ENCODE results near the gene C5. TPM values are rescaled to one million over a fixed set of nuclear protein-coding genes. Genes with fewer than 3 reads are reported as not detected.
"Not testable (repeated sequence)": the region's sequence is repeated elsewhere in the genome, so short reads cannot be mapped to it uniquely, and the experiment has no call there.

C5 gene
- total RNA-seq, 4 donors from 2014 or later = 3.2 to 13.2 (median 6.8) TPM

DNA sequence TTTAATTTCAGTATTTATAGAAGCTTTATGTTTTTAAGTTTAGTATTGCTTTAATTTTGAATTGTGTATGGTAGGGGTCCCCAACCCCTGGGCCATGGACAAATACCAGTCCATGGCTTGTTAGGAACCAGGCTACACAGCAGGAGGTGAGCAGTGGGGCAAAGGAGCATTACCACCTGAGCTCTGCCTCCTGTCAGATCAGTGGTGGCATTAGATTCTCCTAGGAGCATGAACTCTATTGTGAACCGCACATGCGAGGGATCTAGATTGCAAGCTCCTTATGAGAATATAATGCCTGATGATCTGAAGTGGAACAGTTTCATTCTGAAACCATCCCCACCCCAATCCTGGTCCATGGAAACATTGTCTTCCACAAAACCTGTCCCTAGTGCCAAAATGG lies 1.9 kb downstream of the C5 start:
- Histone ChIP-seq H3K27me3 (no peaks in the 10 kb centered on the region), H3K4me3 (no peak overlapping the region), H3K4me1 (no peaks in the 10 kb centered on the region), H3K27ac (no peak overlapping the region), H3K9me3 (no peaks in the 10 kb centered on the region), H3K36me3 (no peaks in the 10 kb centered on the region)
- TF ChIP-seq EP300 (IDR thresholded peaks at IDR 0.05) = no peak
- TF ChIP-seq, protein P1, sequence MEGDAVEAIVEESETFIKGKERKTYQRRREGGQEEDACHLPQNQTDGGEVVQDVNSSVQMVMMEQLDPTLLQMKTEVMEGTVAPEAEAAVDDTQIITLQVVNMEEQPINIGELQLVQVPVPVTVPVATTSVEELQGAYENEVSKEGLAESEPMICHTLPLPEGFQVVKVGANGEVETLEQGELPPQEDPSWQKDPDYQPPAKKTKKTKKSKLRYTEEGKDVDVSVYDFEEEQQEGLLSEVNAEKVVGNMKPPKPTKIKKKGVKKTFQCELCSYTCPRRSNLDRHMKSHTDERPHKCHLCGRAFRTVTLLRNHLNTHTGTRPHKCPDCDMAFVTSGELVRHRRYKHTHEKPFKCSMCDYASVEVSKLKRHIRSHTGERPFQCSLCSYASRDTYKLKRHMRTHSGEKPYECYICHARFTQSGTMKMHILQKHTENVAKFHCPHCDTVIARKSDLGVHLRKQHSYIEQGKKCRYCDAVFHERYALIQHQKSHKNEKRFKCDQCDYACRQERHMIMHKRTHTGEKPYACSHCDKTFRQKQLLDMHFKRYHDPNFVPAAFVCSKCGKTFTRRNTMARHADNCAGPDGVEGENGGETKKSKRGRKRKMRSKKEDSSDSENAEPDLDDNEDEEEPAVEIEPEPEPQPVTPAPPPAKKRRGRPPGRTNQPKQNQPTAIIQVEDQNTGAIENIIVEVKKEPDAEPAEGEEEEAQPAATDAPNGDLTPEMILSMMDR (IDR thresholded peaks at IDR 0.05) = no peak
- TF ChIP-seq POLR2A (IDR thresholded peaks at IDR 0.05) = no peak
- no peak for TF ChIP-seq POLR2AphosphoS5 (IDR thresholded peaks at IDR 0.05)
- no peak for DNase-seq (ENCODE audit: low spot score in 2 of 2)
- 96% methylated on average over 2 of the region's 2 CpGs for WGBS

DNA sequence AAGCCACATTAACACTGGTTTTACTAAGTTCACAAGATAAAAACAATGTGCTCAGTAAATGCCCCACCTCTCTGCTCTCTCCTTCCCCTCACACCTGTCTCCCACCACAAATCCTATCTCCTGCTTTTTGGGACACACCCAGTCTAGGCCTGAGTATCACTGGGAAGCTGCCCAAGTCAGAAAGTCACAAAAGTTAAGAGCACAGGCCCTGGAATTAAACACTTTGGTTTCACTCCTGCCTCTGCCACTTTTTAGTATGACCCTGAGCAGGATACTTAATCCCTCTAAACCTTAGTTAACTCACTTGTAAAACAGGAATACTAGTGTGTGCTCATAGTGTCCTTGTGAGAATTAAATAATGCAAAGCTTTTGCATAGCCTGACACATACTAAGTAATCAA lies 11.3 kb downstream of the C5 start:
- H3K27ac ChIP-seq = no peak overlapping the region
- no peaks in the 10 kb centered on the region for H3K36me3 ChIP-seq
- peaks cover 3% of the 10 kb centered on the region for H3K4me1 ChIP-seq
- DNase-seq (ENCODE audit: low spot score in 2 of 2) = no peak
- TF ChIP-seq POLR2AphosphoS5 (IDR thresholded peaks at IDR 0.05) (no peak), POLR2A (IDR thresholded peaks at IDR 0.05) (no peak), EP300 (IDR thresholded peaks at IDR 0.05) (no peak)
- TF ChIP-seq, protein P1 (IDR thresholded peaks at IDR 0.05) = no peak
- H3K9me3 ChIP-seq = no peaks in the 10 kb centered on the region
- no peak overlapping the region for H3K4me3 ChIP-seq
- H3K27me3 ChIP-seq = no peaks in the 10 kb centered on the region

DNA sequence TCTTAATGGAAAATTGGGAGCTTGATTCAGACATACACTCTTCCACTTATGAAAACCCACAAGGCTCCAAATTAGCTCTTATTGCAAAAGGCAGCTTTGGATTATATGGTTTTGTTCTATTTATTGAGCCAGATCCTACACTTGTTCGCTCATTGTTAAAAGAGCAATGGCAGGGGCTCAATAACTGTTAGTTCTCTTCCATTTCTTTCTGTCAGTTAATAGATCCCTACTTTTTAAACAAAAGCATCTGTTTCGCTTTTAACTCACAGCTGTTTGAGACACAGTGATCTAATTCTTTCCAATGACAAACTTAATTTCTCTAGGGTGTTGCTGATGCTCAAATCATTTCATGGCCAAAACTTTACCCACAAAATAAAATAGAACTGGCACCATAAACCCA lies 11.7 kb downstream of the C5 start:
- Histone ChIP-seq H3K9me3 (no peaks in the 10 kb centered on the region), H3K27ac (no peak overlapping the region), H3K36me3 (no peaks in the 10 kb centered on the region), H3K27me3 (no peaks in the 10 kb centered on the region), H3K4me3 (no peak overlapping the region), H3K4me1 (peaks cover 3% of the 10 kb centered on the region)
- WGBS = 74% methylated on average over 2 of the region's 2 CpGs
- no peak for DNase-seq (ENCODE audit: low spot score in 2 of 2)
- no peak for TF ChIP-seq POLR2AphosphoS5 (IDR thresholded peaks at IDR 0.05)
- no peak for TF ChIP-seq EP300 (IDR thresholded peaks at IDR 0.05)
- TF ChIP-seq, protein P1 (IDR thresholded peaks at IDR 0.05) = no peak
- TF ChIP-seq POLR2A (IDR thresholded peaks at IDR 0.05) = no peak

DNA sequence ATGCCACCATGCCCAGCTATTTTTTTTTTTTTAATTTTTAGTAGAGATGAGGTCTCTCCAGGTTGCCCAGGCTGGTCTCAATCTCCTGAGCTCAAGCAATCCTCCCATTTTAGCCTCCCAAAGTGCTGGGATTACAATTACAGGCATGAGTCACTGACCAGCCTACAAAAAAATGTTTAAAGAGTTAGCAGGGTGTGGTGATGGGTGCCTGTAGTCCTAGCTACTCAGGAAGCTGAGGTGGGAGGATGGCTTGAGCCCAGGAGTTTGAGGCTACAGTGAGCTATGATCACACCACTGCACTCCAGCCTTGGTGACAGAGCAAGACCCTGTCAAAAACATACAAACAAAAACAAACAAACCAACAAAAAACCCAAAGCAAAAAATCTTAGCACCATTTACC lies 14.4 kb downstream of the C5 start:
- H3K4me3 ChIP-seq; H3K36me3 ChIP-seq; H3K27ac ChIP-seq; DNase-seq (ENCODE audit: low spot score in 2 of 2); H3K27me3 ChIP-seq; H3K4me1 ChIP-seq; H3K9me3 ChIP-seq: not testable (repeated sequence)

DNA sequence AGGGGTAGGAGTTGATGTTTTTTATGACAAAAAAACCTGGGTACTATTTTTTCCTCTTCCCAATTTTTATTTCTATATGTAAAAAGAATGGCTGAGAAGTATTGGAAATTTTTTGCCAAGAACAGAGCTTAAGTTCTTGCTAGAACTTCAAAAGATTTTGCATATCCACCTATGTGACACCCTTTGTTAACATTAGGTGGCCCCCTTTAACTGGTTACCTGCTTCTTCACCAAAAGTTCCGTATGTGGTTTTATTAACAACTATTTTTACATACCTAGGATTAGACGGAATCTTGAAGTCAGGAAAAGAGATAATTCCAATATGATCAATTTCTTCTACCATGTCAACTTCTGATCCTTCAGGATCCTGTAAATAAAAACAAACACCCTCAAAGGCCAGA lies 15.5 kb downstream of the C5 start:
- Histone ChIP-seq H3K9me3 (no peaks in the 10 kb centered on the region), H3K27me3 (no peaks in the 10 kb centered on the region), H3K36me3 (no peaks in the 10 kb centered on the region), H3K27ac (no peak overlapping the region), H3K4me1 (peaks cover 3% of the 10 kb centered on the region), H3K4me3 (no peak overlapping the region)
- no peak for DNase-seq (ENCODE audit: low spot score in 2 of 2)
- WGBS = 85% methylated on average over 2 of the region's 2 CpGs
- TF ChIP-seq POLR2AphosphoS5 (IDR thresholded peaks at IDR 0.05) = no peak
- TF ChIP-seq, protein P1 (IDR thresholded peaks at IDR 0.05) = no peak
- TF ChIP-seq POLR2A (IDR thresholded peaks at IDR 0.05) = no peak
- TF ChIP-seq EP300 (IDR thresholded peaks at IDR 0.05) = no peak

DNA sequence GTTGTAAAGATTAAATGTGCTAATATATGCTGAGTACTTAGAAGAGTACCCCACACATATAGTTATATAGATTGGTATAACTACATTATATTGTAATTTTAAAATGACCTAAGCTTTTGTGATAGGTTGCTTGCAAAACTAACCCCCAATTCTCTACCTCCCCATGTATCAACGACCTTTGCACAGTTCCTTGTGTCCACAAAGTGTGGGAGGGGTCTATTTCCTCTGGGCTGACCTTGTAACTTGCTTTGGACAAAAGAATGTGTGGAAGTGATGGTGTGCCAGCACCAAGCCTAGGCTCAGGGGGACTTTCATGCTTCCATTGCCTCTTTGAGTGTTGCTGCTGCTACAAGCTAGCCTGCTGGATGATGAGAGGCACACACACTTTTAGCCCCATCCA lies 20.6 kb downstream of the C5 start:
- Histone ChIP-seq H3K9me3 (no peaks in the 10 kb centered on the region), H3K4me1 (no peaks in the 10 kb centered on the region), H3K27me3 (no peaks in the 10 kb centered on the region), H3K4me3 (no peak overlapping the region), H3K36me3 (no peaks in the 10 kb centered on the region), H3K27ac (no peak overlapping the region)
- DNase-seq (ENCODE audit: low spot score in 2 of 2) = no peak
- TF ChIP-seq POLR2AphosphoS5 (IDR thresholded peaks at IDR 0.05) (no peak), EP300 (IDR thresholded peaks at IDR 0.05) (no peak), POLR2A (IDR thresholded peaks at IDR 0.05) (no peak)
- TF ChIP-seq, protein P1 (IDR thresholded peaks at IDR 0.05) = no peak
- 82% methylated on average over 1 of the region's 1 CpG for WGBS

DNA sequence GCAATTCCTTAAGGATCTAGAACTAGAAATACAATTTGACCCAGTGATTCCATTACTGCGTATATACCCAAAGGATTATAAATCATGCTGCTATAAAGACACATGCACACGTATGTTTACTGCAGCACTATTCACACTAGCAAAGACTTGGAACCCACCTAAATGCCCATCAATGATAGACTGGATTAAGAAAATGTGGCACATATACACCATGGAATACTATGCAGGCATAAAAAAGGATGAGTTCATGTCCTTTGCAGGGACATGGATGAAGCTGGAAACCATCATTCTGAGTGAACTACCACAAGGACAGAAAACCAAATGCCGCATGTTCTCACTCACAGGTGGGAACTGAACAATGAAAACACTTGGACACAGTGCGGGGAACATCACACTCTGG lies 21.8 kb downstream of the C5 start:
- H3K4me1 ChIP-seq; H3K27ac ChIP-seq; H3K9me3 ChIP-seq; H3K27me3 ChIP-seq; H3K4me3 ChIP-seq; H3K36me3 ChIP-seq; DNase-seq (ENCODE audit: low spot score in 2 of 2): not testable (repeated sequence)
- WGBS = 72% methylated on average over 4 of the region's 4 CpGs
